NCI-H1417 (cell line): ENCODE results near the gene RPRML.
"Not testable (repeated sequence)": the region's sequence is repeated elsewhere in the genome, so short reads cannot be mapped to it uniquely, and the experiment has no call there.

ENCODE experiments used
- DNase-seq, 3 experiments: peaks; one replicate each; lab custom pipeline; 2025; lab: John Stamatoyannopoulos, UW

The RPRML gene

DNA sequence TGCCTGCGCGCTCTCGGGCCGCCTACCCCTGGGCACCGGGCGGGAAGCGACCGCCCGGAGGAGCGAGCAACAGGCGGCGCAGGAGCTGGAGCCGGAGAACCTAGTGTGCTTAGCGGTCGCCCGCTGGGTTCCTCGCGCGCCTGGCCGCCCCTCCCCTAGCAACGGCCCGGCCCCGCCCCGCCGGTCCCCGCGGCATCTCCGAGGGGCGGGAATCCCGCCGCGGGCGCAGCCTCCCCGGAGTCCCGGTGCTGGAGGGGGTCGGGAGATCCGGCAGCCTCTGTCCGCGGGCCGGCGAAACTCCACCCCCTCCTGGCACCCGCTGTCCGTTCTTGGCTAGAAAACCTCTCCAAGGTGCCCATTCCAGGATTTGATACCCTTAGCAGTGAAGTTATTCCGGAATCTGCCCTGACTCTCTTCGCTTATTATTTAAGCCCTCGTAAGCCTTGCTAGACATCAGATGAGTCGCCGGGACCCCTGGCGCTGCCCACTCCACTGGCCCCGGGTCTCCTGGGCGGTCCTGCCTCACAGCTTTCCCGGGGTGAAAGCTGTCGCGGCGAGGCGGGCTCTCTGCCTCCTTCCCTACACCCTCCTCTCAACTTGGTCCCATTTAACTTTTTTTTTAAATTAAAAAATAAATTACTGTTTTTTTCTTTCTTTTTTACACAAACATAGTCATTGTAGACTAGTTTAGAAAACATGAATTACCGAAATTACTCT is at the start of gene RPRML:
RPRML (minus strand) TSS at position 107 of the 717 bp plus-strand sequence. CDS start 246 bp downstream, outside the sequence.
- peak; percentile 31 to 80 (median 78) for DNase-seq

GRCh38 chr17:47016966-47017365 is 37.9 kb upstream of the RPRML start:
- not testable (repeated sequence) for DNase-seq

GRCh38 chr17:47013341-47013740 is 34.3 kb upstream of the RPRML start:
- DNase-seq: no peak

GRCh38 chr17:47012457-47012856 is 33.4 kb upstream of the RPRML start:
- no peak for DNase-seq

DNA sequence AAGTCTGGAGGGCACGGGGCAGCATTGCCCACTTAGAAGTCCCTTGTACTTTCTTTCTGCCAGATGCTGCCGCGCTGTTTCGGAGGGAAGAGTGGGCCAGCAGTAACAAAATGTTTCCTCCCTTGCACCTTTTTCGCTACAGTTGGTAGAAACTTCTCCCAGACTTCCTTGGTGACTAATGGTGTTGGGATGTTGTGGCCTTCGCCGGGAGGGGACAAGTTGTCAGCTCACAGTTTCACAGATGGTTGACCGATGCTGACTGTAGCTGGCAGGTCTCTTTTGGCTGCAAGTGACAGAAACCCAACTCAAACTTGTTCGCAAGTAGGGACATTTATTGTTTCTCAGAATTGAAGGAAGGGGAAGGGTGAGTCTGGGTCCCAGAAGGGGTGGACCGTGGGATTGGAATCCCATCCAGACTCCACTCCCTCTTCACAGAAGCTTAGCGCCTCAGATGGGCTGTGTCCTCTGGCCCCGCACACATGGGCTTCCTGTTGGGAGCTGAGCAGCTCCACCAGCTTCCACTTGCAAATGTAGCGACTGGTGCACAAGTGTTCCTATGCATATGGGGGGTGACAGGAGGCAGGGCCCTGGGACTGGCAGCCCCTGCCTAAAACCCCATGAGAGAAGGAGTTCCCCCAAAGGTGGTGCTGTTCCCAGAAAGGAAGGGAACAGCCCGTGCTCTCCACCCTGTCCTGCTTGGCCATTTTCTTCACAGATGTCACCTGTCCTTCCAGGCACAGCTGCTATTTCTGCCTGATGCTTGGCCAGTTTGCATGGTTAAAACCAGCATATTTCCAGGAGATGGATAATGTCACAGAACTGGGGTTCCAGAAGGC is 30.9 kb upstream of the RPRML start:
- DNase-seq: no peak

DNA sequence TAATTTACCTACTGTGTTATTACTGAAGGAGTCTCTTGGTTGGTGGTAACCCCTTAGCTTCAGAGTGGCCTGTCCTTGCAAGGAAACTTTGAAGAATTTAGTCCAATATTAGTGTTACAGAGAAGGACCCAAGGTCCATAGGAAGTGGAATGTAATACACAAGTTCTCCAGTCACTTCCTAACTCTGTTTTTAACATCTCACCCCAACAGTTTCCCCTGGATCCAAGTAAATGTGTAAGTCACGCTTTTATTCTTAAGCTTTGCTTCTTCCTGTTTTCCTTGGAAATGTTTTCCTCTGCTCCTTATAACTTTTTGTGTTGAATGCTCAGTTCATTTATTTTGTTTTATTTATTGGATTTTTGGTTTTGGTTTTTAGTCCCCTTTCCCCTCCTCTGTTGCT is 25.9 kb upstream of the RPRML start:
- DNase-seq: no peak

DNA sequence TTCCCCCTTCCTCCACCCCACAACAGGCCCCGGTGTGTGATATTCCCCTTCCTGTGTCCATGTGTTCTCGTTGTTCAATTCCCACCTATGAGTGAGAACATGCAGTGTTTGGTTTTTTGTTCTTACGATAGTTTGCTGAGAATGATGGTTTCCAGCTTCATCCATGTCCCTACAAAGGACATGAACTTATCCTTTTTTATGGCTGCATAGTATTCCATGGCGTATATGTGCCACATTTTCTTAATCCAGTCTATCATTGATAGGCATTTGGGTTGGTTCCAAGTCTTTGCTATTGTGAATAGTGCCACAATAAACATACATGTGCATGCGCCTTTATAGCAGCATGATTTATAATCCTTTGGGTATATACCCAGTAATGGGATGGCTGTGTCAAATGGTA is 24.8 kb upstream of the RPRML start:
- DNase-seq: not testable (repeated sequence)

DNA sequence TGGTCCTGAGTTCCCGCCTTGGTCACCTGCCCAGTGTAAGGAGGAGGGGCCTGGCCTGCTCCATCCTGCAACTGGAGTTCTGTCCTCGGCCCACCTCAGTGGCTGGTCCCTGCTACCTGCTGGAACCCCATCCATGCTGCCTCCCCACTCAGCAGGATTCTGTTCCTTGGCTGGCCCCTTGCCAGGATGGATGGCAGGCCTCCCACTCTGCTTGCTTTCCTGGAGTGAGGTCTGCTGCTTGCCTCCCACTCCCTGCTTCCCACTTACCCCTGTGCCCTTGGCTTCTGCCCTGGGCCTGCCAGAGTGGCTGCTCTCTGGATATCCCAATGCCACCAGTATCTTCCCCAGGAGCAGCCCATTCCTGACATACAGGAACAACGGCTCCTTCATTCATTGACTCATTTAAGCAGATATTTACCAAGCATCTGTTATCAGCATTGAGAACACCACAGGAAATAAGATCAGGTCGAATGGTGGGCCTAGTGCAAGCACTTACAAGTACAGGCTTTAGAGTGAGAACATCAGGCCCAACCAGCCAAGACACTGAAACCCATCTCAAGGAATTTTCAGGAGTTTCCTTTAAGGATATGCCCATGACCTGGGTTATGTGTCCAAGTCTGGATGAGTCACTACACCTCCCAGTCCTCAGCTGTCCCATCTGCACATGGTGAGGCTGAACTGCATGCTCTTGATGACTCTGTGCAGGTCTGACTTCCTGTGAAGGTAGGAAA is 17.0 kb upstream of the RPRML start:
- no peak for DNase-seq

GRCh38 chr17:46994993-46995392 is 15.9 kb upstream of the RPRML start:
- no peak for DNase-seq

GRCh38 chr17:46991617-46992016 is 12.6 kb upstream of the RPRML start:
- no peak for DNase-seq

- no peak for DNase-seq
These were observed 10.8 kb upstream of the RPRML start for GRCh38 chr17:46989637-46990431.

- not testable (repeated sequence) for DNase-seq
These were observed 8.9 kb upstream of the RPRML start for GRCh38 chr17:46987927-46988326.

DNA sequence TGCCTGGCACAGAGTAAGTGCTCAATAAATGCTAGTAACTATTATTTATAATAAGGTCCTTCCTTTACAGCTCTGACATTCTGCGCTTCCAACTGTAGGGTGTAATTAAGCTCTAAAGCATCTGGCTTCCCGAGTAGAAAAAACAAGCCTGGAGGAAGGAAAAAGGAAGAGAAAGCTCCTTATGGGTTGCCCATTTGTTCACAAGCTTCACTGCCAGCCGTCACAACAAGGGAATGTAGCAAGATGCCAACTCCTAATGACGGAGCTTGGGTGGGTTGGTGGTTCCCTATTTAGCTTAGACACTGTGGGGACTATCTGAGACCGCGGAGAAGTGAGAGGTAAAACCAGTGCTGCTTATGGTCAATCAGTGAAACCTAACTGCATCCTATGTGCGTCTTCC is 7.3 kb upstream of the RPRML start:
- DNase-seq: no peak

GRCh38 chr17:46984892-46985291 is 5.8 kb upstream of the RPRML start:
- DNase-seq: peak in 1 of 3 experiments; percentile 43

DNA sequence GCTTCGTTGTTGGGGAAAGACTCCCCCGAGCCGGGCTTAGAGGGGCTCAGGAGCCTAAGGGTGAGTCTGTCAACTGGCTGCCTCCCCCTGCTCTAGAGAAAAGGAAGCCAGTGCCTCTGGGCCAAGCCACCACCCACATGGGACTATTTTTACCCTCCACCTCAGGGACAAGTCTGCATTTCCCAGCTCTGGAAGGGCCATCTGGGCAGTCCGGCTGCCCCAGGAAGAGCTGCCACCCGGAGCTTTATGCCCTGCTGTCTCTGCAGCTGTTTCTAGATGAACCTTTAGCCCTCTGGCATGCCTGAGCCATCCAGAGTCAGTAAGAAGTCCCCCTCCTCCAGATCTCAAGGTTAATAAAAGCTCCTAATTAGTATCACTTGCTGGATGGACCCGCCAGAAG is 5.3 kb upstream of the RPRML start:
- DNase-seq: peak in 1 of 3 experiments; percentile 43

- no peak for DNase-seq
These were observed 4.7 kb upstream of the RPRML start for GRCh38 chr17:46983782-46984181.

GRCh38 chr17:46982577-46982976 is 3.5 kb upstream of the RPRML start:
- DNase-seq: no peak

- peak in 2 of 3 experiments; percentile 70 to 80 for DNase-seq
These were observed 435 bp downstream of the RPRML start for GRCh38 chr17:46978489-46979146.

DNA sequence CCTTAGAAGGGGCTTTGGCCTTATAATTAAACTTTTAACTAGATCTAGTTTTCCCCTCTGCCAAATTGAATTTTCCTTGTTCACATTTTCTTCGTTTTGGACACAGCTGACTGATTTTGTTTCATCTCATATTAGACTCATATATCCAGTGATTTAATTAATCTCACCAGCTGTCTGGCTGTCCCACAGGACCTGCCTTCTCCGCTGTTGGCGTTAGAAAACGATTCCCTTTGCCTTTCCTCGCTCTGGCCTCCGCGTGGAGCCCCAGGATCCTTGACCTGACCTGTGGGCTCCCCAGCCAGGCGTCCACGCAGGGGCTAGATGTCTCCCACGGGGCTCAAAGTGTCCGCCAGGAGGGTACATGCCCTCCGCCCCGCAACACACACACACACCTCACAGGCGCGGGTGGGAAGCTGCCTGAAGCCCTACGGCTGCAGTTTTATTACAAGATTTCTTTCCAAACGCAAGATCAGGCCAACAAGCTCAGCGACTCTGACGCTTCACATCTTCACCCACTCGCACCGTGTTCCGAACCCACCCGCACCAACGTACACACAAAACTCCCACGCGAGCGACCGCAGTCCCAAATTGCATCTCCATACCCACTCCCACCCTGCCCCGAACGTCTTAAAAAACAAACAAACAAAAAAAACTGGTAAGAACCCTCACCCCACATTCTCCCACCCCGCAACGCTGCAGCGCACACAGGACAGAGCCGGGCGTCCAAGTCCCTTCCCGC is 1.1 kb downstream of the RPRML start:
- DNase-seq: no peak

- DNase-seq: peak in 2 of 3 experiments; percentile 5
These were observed 1.7 kb downstream of the RPRML start for GRCh38 chr17:46977348-46977747.
